H1 (cell line): ENCODE results near the gene ASPG. TPM values are rescaled to one million over a fixed set of nuclear protein-coding genes. Genes with fewer than 3 reads are reported as not detected.

ENCODE experiments used
- NRF1 ChIP-seq: IDR thresholded peaks from 2 replicates; pipeline ENCODE4 v1.6.1; 2011; ENCODE audit warnings: mild to moderate bottlenecking, low read depth, low read length, improper control_type of control experiment
- RAD21 ChIP-seq, 2 experiments: IDR thresholded peaks in 1 of 2; conservative IDR thresholded peaks in 1 of 2; 2 replicates each; pipeline ENCODE4 v1.6.1; 2011; ENCODE audit warnings: low read depth in 2 of 2, low read length in 2 of 2, improper control_type of control experiment in 1 of 2, inconsistent platforms in 1 of 2, mild to moderate bottlenecking in 1 of 2, moderate library complexity in 1 of 2
- polyA plus RNA-seq, 7 experiments: library from polyadenylated mRNA; depleted of rRNA in 3 of 7; stranded (reverse) in 5 of 7; unstranded in 2 of 7; fragments of >200 nt in 5 of 7; fragments of 200-250 nt in 2 of 7; gene quantifications; 1 replicate in 5 of 7; 2 replicates in 1 of 7; 4 replicates in 1 of 7; pipeline versions ENCODE4 v1.2.1 to v1.2.3, GENCODE V29; 2011 to 2013; ENCODE audit warnings: missing spikeins in 2 of 7, mixed read lengths in 2 of 7
- total RNA-seq: library from RNA; stranded (reverse); fragmentation: NEBNext Ultra II Directional; extraction: Animal tissue kit (Norgen Biotek cat#: 25700); gene quantifications from 2 replicates; pipeline ENCODE4 v1.2.1, GENCODE V29; 2021

ASPG gene
- total and polyA plus RNA-seq, 2 of the 8 experiments (the other 6 are each of a cell fraction or from before 2014, with no cell fraction given) = 0.34 to 0.59 TPM

GRCh38 chr14:104037903-104038302, 47.6 kb upstream of the ASPG start (continued):
- TF ChIP-seq RAD21 (IDR thresholded peaks at IDR 0.05 in 1 of 2, conservative IDR thresholded peaks at IDR 0.05 in 1 of 2; ENCODE audit: low read depth in 2 of 2, low read length in 2 of 2) (no peak), NRF1 (no peak)
